Gastrocnemius medialis (tissue), 4 donors: ENCODE measurements around the gene MDM2.
"Not testable (repeated sequence)": the region's sequence is repeated elsewhere in the genome, so short reads cannot be mapped to it uniquely, and the experiment has no call there.

Source experiments
- POLR2A ChIP-seq, 2 donors: fragments of 450-650 bp; IDR thresholded peaks; one replicate each; pipeline ENCODE4 v1.6.1; 2017; ENCODE audit warnings: antibody characterized with exemption in 2 of 2, mild to moderate bottlenecking in 2 of 2, moderate library complexity in 2 of 2
- TF ChIP-seq, protein P1 (sequence below), 5 experiments: fragments of 450-650 bp in 3 of 5; fragments of 200-600 bp in 2 of 5; sonication (generic) in 2 of 5; IDR thresholded peaks in 4 of 5; conservative IDR thresholded peaks in 1 of 5; 1 replicate in 4 of 5; 2 replicates in 1 of 5; pipeline ENCODE4 v1.5.1; 2016 to 2019; ENCODE audit warnings: antibody characterized with exemption in 5 of 5, mild to moderate bottlenecking in 3 of 5, moderate library complexity in 3 of 5

DNA sequence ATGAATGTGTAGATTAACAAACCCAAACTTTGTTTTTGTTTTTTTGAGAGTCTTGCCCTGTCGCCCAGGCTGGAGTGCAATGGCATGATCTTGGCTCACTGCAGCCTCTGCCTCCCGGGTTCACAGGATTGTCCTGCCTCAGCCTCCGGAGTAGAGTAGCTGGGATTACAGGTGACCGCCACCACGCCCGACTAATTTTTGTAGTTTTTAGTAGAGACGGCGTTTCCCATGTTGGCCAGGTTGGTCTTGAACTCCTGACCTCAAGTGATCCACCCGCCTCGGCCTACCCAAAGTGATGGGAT, 752 bp upstream of the MDM2 start:
- TF ChIP-seq, protein P1, sequence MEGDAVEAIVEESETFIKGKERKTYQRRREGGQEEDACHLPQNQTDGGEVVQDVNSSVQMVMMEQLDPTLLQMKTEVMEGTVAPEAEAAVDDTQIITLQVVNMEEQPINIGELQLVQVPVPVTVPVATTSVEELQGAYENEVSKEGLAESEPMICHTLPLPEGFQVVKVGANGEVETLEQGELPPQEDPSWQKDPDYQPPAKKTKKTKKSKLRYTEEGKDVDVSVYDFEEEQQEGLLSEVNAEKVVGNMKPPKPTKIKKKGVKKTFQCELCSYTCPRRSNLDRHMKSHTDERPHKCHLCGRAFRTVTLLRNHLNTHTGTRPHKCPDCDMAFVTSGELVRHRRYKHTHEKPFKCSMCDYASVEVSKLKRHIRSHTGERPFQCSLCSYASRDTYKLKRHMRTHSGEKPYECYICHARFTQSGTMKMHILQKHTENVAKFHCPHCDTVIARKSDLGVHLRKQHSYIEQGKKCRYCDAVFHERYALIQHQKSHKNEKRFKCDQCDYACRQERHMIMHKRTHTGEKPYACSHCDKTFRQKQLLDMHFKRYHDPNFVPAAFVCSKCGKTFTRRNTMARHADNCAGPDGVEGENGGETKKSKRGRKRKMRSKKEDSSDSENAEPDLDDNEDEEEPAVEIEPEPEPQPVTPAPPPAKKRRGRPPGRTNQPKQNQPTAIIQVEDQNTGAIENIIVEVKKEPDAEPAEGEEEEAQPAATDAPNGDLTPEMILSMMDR (IDR thresholded peaks at IDR 0.05 in 4 of 5, conservative IDR thresholded peaks at IDR 0.05 in 1 of 5), result not testable (repeated sequence)
- TF ChIP-seq POLR2A (IDR thresholded peaks at IDR 0.05), result not testable (repeated sequence)
